Measurements from ENCODE around the gene WIPF1. TPM values are rescaled to one million over a fixed set of nuclear protein-coding genes. Genes with fewer than 3 reads are reported as not detected.

Gene WIPF1
- total RNA-seq, 1 donor from 2014 or later, result 20.1 TPM

DNA sequence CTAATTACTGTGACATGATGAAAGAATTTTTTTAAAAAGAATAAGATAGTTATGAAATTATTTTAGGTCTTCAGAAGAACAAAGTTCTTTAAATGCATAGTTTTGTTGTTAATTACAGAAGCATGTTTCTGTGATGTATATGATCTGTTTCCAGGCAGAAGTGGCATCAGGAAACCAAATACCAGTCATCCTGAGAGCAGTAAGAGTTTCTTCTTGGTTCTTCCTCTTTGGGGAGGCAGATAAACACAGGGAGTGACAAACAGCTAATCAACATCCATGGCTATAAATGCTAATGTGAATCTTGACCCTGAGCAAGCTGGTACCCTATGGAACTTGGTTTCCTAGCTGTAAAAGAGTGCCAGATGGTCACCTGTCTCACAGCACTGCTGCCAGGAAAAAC lies 29.2 kb downstream of the WIPF1 start:
- H3K4me1 Mint-ChIP-seq, result peaks cover 2% of the 10 kb centered on the region

DNA sequence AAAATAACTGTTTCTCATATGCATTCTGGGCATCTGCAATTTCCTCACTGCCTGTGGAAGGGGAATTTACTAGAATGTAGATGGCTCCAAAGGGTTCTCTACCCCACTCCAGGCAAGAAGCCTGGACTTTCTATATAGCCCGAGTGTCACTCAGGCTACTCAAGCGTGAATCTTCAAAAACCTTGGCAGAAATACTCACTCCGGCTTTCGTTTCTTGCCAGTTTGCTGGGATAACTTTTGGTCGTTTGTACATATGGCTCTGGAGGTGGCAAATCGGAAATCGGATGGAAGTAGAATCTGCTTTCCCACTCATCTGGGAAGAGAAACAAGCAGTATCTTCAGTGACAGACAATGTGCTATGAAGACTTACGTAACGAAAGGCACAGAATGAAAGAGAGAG lies 30.7 kb downstream of the WIPF1 start:
- no peaks in the 10 kb centered on the region for H3K9me3 Mint-ChIP-seq

More for the DNA sequence above, 29.2 kb downstream of the WIPF1 start:
- no peak for DNase-seq (ENCODE audit: low read depth, low spot score)
- TF ChIP-seq, protein P1, sequence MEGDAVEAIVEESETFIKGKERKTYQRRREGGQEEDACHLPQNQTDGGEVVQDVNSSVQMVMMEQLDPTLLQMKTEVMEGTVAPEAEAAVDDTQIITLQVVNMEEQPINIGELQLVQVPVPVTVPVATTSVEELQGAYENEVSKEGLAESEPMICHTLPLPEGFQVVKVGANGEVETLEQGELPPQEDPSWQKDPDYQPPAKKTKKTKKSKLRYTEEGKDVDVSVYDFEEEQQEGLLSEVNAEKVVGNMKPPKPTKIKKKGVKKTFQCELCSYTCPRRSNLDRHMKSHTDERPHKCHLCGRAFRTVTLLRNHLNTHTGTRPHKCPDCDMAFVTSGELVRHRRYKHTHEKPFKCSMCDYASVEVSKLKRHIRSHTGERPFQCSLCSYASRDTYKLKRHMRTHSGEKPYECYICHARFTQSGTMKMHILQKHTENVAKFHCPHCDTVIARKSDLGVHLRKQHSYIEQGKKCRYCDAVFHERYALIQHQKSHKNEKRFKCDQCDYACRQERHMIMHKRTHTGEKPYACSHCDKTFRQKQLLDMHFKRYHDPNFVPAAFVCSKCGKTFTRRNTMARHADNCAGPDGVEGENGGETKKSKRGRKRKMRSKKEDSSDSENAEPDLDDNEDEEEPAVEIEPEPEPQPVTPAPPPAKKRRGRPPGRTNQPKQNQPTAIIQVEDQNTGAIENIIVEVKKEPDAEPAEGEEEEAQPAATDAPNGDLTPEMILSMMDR (conservative IDR thresholded peaks at IDR 0.05), result no peak
- Mint-ChIP-seq H3K36me3 (ENCODE audit: low read depth) (peaks cover 19% of the 10 kb centered on the region), H3K27me3 (ENCODE audit: low read depth) (no peaks in the 10 kb centered on the region), H3K4me3 (no peak overlapping the region), H3K9me3 (no peaks in the 10 kb centered on the region), H3K27ac (ENCODE audit: unreplicated experiment) (no peak overlapping the region)

GRCh38 chr2:174563530-174564282 lies 33.9 kb downstream of the WIPF1 start:
- DNase-seq (ENCODE audit: low read depth, low spot score), result no peak
- H3K4me3 Mint-ChIP-seq, result no peak overlapping the region
- TF ChIP-seq, protein P1 (conservative IDR thresholded peaks at IDR 0.05), result no peak
- peaks cover 11% of the 10 kb centered on the region for H3K36me3 Mint-ChIP-seq (ENCODE audit: low read depth)
- no peak overlapping the region for H3K27ac Mint-ChIP-seq (ENCODE audit: unreplicated experiment)
- no peaks in the 10 kb centered on the region for H3K27me3 Mint-ChIP-seq (ENCODE audit: low read depth)
- H3K9me3 Mint-ChIP-seq, result no peaks in the 10 kb centered on the region
- H3K4me1 Mint-ChIP-seq, result peaks cover 5% of the 10 kb centered on the region

More for the DNA sequence above, 30.7 kb downstream of the WIPF1 start:
- Mint-ChIP-seq H3K36me3 (ENCODE audit: low read depth) (peaks cover 20% of the 10 kb centered on the region), H3K27ac (ENCODE audit: unreplicated experiment) (no peak overlapping the region), H3K4me3 (no peak overlapping the region), H3K27me3 (ENCODE audit: low read depth) (no peaks in the 10 kb centered on the region), H3K4me1 (no peaks in the 10 kb centered on the region)
- TF ChIP-seq, protein P1 (conservative IDR thresholded peaks at IDR 0.05), result no peak
- DNase-seq (ENCODE audit: low read depth, low spot score), result no peak

GRCh38 chr2:174561972-174562370 lies 35.6 kb downstream of the WIPF1 start:
- Mint-ChIP-seq H3K27me3 (ENCODE audit: low read depth) (no peaks in the 10 kb centered on the region), H3K9me3 (no peaks in the 10 kb centered on the region), H3K36me3 (ENCODE audit: low read depth) (peaks cover 7% of the 10 kb centered on the region), H3K4me1 (peaks cover 5% of the 10 kb centered on the region), H3K4me3 (no peak overlapping the region), H3K27ac (ENCODE audit: unreplicated experiment) (no peak overlapping the region)
- TF ChIP-seq, protein P1 (conservative IDR thresholded peaks at IDR 0.05), result no peak
- no peak for DNase-seq (ENCODE audit: low read depth, low spot score)

DNA sequence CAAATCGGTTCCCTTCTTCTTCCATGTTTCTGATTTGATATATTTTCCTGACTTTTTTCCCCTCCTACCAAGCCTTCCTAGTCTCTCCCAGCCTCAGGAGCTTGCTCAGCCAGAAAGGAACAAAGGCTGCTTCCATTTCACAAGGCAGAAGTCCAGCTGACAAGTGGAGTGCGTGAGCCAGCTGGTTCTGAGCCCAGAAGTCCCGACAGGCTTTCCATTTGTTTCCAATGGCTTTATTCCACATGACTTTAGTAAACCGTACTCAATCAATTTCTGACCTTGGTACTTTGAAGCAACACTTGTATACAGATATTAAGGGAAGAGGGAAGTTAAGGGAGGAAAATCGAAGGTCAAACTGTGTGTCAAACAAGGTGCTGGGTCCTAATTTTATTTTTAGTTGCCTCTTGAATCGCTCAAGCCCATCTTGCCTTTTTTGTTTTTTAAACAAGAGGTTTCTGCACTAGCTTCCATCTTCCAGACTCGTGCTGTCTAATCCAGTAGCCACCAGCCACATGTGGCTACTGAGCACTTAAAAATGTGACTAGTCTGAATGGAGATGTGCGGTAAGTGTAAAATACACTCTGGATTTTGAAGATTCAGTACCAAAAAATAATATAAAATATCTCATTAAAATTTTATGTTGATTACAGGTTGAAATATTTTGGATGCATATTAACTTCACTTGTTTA lies 36.2 kb downstream of the WIPF1 start:
- Mint-ChIP-seq H3K27ac (ENCODE audit: unreplicated experiment) (peak overlapping the region; percentile 13), H3K27me3 (ENCODE audit: low read depth) (no peaks in the 10 kb centered on the region), H3K4me1 (peaks cover 5% of the 10 kb centered on the region), H3K4me3 (no peak overlapping the region), H3K9me3 (no peaks in the 10 kb centered on the region), H3K36me3 (ENCODE audit: low read depth) (peaks cover 7% of the 10 kb centered on the region)
- TF ChIP-seq, protein P1 (conservative IDR thresholded peaks at IDR 0.05), result no peak
- DNase-seq (ENCODE audit: low read depth, low spot score), result no peak
